ENCODE measurements around the gene LETMD1. TPM values are rescaled to one million over a fixed set of nuclear protein-coding genes. Genes with fewer than 3 reads are reported as not detected.

LETMD1 gene
- total RNA-seq = 23.9 and 32.4 TPM in 2 replicates

GRCh38 chr12:51047655-51048540 lies at the start of gene LETMD1:
Gene LETMD1 (plus strand): TSS chr12:51048327. CDS start chr12:51048357, 30 bp downstream.

DNA sequence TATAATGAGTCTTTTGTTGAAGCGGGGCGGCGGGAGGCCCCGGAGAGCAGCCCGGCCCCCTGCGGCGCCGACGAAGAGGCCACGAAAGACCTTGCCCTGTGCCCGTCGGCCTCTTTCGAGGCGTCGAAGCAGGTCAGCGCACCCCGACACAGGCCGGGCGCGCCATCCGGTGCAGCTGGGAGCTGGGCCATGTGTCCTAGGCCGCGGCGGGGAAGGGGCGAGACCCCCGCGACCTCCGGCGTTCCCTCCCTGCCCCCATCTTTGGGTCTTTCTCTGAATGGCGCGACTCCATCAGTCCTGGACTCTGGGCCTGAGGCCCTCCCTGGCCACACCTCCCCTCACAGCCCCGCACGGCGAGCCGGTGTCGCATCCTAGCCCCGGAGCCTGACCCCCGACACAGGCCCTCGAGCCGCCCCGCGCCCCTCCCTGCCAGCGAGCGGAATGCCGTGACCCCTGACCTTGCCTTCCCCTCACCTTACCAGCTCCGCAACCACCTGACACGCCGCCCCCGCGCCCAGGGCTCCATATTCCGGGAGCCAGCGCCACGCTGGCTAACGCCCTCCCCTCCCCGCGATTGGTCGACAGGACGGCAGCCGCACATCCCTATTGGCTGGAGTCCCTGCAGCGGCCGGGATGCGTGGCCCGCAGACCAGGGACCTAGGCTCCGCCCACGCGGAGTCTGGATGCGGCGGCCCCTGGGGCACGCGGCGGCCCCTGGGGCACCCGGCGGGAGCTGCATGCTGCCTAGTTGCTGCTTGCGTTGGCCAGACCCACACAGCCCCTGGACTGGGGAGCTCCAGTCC lies 22.1 kb upstream of the LETMD1 start, which contains the start of gene SLC11A2:
Gene SLC11A2, minus strand, starts transcription at position 549 of the 803 bp plus-strand sequence. CDS start 15,656 bp downstream, outside the sequence.

GRCh38 chr12:51083126-51083833 lies 35.2 kb downstream of the LETMD1 start, which contains the start of gene CSRNP2:
Gene CSRNP2 (minus strand): TSS chr12:51083596. CDS start chr12:51076561, 7,035 bp downstream.

Other genes with a start within 250 kb of the LETMD1 start
- gene TMPRSS12, start 205.4 kb upstream of the LETMD1 start, total RNA-seq = not detected in 2 replicates
- gene HIGD1C, start 95.8 kb upstream of the LETMD1 start, total RNA-seq = not detected in 2 replicates
- 52.1 and 63.4 TPM in 2 replicates for gene SLC11A2, start 21.9 kb upstream of the LETMD1 start, total RNA-seq
- gene CSRNP2, start 35.3 kb downstream of the LETMD1 start, total RNA-seq = 16.2 and 18.7 TPM in 2 replicates
- 7.8 and 8.0 TPM in 2 replicates for gene TFCP2, start 124.8 kb downstream of the LETMD1 start, total RNA-seq
- gene POU6F1, start 169.7 kb downstream of the LETMD1 start, total RNA-seq = 0.99 and 1.7 TPM in 2 replicates
- gene DAZAP2, start 190.5 kb downstream of the LETMD1 start, total RNA-seq = 48.5 TPM in 2 replicates
- gene SMAGP, start 222.1 kb downstream of the LETMD1 start, total RNA-seq = 10.2 and 13.4 TPM in 2 replicates

All from endothelial cell of coronary artery (primary cell).